ENCODE data around the gene SGMS1.
"Not testable (repeated sequence)": the region's sequence is repeated elsewhere in the genome, so short reads cannot be mapped to it uniquely, and the experiment has no call there.

The SGMS1 gene

DNA sequence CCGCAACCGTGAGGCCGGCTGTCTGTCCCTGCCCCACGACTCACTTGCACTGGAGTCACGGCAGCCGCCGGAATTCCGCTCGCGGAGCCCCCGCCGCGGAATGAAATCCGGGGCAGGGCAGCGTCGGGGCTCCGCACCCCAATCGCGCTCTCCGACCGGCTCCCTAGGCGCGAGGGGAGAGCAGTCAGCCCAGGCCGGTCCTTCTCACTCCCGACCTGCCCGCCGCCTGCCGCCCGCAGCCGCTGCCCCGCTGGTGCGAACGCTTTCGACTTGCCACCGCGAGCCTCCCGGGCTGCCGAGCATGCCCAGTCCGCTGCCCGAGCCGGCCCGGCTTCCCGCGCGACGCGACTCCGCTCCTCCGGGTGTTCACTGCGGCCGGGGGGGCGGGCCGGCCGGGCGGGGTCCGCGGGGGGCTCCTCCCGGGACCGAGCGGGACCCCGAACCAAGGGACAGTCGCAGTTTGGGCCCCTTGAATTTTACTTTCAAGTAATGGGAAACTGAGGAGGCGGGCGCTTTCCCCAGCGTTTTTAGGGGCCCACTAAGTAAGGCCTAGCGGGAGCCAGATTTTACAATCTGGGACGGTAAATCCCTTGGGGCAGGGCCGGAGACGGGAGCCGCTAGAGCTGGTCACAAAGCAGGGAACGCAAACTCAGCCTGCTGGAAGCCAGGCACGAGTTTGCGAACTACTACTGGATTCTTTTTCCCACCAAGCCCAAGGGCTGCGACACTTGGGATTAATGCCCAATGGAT is at the start of gene SGMS1:
SGMS1 (minus strand) TSS at position 294 of the 750 bp plus-strand sequence. CDS start 279,842 bp downstream, outside the sequence.
- peak; percentile 54 for ATAC-seq
- TF ChIP-seq ZC3H10 (CRISPR knock-in tag; IDR thresholded peaks at IDR 0.05) (no peak), ZFP3 (CRISPR knock-in tag; IDR thresholded peaks at IDR 0.05) (peak; percentile 89), ZNF565 (CRISPR knock-in tag; conservative IDR thresholded peaks at IDR 0.05; ENCODE audit: low read depth) (no peak), GLIS3 (CRISPR knock-in tag; IDR thresholded peaks at IDR 0.05) (0 out of 2 replicates have a peak, but pooled peaks have one; percentile 19)
- TF ChIP-seq, protein P1, sequence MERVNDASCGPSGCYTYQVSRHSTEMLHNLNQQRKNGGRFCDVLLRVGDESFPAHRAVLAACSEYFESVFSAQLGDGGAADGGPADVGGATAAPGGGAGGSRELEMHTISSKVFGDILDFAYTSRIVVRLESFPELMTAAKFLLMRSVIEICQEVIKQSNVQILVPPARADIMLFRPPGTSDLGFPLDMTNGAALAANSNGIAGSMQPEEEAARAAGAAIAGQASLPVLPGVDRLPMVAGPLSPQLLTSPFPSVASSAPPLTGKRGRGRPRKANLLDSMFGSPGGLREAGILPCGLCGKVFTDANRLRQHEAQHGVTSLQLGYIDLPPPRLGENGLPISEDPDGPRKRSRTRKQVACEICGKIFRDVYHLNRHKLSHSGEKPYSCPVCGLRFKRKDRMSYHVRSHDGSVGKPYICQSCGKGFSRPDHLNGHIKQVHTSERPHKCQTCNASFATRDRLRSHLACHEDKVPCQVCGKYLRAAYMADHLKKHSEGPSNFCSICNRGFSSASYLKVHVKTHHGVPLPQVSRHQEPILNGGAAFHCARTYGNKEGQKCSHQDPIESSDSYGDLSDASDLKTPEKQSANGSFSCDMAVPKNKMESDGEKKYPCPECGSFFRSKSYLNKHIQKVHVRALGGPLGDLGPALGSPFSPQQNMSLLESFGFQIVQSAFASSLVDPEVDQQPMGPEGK (CRISPR knock-in tag; IDR thresholded peaks at IDR 0.05; ENCODE audit: borderline replicate concordance), result no peak

DNA sequence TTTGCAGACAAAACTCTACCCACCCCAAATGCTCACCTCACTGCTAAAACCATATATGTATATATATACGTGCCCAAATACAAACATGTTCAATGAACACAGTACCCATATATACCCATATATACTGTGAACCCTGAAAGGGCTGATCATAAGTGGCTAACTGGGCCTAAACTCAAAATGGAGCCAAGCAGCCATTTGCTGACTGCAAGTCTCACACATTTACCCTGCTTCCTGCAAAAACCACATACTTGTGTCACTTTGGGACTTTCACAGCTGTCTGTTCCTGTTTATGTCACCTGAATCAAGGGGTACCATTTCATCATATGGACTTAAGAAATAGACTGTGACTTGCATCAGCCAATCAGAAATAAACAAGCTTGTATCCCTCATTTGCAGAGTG is 48.4 kb upstream of the SGMS1 start:
- ATAC-seq, result not testable (repeated sequence)

DNA sequence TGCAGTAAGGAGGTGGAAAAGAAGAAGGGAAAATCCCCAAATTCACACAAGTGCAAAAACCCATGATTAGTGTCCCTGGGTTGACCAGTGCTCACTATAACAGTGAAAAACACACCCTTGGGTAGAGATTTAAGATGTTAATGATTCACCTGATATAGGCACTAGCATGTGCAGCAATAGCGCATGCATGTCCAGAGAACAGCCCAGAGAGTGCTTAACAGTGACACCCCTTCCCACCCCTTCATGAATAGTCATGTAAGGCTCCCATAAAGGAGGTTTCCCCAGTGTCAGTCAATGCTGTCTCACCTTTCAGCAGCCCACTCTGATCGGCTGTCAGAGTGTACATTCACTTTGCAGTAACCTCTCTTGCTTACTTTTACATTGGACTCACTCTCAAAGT is 47.9 kb upstream of the SGMS1 start:
- not testable (repeated sequence) for ATAC-seq

DNA sequence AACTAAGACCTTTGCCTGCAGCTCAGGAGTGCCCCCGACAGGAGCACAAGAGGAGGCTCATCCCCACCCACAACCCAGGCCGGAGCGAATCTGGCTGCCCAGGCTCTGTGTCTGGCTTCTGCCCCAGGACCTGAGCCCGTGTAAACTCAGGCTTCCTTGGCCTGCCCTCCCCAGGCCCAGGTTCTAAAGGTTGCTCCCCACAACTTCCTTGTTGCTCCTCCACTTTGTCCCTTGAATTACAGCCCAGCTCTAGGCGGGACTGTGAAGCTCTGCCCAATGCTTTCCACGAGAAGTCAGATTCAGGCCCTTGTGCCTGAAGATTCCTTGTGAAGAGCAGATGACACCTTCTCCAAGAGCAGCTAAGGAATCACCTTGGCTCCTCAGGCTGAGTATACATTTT is 46.2 kb upstream of the SGMS1 start:
- not testable (repeated sequence) for ATAC-seq

DNA sequence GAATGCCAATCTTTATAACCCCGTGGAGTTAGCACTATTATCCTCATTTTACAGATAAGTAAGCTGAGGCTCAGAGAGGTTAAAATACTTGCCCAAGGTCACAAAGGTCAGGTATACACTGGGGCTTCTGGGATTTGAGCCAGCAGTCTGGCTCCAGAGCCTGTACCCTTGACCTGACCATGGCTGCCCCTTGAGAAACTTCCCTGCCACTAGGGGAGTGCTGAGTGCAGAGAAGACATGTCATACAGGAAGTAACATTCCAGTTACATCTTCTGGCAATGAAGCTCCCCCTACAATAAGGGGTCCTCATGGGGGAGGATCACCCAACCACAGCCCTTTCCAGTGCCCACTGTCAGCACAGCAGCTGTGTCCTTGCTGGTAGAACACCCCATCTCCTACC is 43.6 kb upstream of the SGMS1 start:
- ATAC-seq, result not testable (repeated sequence)

DNA sequence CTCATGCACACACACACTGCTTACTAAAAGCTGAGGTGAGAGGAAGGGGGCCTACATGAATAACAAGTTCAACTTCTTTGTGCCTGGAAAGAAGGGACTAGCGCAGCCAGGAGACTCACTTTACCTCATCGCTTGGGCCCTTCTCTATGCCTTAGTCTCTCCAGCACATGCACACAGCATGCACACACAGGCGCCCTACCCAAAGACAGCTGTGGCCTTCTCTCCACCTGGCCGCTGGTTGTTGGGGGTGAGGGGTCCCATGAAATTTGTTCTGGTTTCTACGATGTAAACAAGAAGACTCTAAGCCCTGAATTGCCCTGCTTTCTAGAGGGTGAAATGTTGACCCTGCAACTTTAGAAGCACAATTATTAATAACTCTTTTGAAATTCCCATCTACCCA is 38.7 kb upstream of the SGMS1 start:
- not testable (repeated sequence) for ATAC-seq

DNA sequence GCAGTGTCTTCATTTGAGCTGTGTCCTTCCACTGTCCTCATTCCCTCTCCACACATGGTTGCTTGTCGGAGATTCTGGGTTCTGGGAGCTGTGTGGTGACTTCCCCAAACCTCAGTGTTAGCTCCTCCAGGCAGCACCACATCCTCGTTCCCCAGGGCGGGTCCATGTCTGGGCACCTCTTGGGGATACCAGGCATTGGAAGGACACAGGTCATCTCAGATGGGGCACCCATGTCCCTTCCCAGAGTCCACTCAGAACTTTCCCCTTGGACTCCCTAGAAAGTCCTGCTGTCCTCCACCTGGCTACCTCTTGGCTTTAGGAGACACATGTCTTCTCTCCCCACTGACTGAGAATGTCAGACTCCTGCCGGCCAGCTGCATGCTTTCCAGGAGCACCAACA is 37.8 kb upstream of the SGMS1 start:
- ATAC-seq, result not testable (repeated sequence)

DNA sequence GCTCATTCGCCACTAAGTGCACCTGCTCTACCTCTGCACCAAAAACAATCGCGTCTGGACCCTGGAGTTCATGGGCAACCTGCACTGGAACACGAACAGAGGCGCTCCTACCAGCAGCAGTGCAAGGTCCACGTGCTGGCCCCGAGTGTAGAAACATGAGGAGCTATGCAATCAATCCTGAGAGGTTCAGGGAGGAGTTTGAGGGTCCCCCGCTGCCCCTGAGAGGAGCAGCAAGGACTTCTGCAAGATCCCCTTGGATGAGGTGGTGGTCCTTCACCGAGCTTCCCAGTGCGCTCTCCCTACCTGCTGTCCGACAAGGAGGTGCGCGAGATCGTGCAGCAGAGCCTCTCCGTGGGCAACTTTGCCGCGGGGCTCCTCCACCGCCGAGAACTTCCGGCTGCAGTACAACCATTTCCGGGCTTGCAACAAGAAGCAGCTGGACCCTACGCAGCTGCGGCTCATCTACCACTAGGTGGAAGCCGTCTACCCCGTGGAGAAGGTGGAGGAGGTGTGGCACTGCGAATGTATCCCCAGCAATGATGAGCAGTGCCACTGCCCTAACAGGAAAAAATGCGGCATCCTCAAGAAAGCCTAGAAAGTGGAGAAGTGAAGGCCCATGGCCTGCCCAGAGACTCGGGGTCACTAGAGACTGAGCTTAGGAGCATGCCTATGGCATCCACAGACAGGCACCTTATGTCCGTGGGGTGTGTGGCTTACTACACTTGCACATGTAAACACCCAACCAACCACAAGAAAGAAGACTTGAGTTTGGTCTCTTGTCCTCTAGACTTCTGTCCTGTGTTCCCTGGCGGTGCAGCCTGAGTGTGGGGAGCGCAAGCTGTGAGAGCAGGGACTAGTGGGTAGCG is 36.3 kb upstream of the SGMS1 start:
- ATAC-seq, result peak; percentile 97

DNA sequence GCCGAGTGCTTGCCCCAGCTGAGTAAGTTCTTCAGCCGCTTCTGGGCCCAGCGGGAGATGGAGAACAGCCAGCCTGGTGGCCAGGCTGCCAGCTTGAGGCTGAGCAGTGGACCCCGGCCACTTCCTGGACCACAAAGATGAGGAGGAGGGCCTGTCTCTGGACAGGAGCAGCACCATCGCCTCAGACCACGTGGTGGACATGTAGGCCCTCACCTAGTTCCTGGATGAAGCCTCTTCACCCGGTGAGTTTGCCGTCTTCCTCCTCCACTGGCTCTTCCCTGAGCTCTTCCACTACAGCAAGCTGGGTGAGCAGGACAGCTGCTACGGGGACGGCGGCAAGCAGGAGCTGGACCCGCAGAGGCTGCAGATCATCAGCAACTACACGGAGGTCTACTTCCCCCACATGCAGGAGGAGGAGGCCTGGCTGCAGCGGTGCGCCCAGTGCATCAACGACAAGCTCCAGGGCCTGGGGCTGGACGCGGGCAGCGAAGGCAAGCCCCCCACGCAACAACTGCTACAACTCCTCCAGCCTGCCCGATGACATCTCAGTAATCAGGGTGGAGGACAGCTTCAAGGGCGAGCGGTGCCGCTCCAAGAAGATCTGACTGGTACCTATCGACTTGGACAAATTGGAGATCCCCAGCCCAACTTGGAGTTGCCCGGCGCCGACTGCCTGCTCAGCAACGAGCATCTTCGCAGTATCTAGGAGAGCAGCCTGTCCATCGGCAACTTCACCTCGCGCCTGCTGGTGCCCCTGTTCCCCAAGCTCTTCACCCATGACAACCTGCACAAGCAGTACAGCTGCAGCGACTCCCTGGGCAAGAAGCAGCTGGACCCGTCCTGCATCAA is 35.5 kb upstream of the SGMS1 start:
- not testable (repeated sequence) for ATAC-seq

DNA sequence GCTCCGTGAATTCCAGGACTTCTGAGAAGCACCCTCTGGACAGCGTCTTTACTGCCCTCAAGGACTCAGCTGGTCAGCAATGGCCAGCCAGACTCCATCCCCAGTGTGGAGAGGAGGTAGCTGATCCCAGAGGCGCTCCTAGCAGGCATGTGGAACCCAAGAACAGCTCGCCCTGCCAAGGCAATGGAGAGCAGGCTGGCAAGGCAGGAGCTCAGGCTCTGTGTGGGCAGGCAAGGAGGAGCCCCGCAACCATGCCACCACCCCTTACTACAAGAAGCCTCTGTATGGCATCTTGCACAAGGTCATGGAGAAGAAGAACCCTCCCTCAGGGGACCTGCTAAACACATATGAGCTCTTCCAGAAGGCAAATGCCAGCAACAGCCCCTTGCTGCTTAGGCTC is 34.4 kb upstream of the SGMS1 start:
- ATAC-seq, result no peak
- TF ChIP-seq SNAI2 (CRISPR knock-in tag; IDR thresholded peaks at IDR 0.05), result no peak
- TF ChIP-seq, protein P2, sequence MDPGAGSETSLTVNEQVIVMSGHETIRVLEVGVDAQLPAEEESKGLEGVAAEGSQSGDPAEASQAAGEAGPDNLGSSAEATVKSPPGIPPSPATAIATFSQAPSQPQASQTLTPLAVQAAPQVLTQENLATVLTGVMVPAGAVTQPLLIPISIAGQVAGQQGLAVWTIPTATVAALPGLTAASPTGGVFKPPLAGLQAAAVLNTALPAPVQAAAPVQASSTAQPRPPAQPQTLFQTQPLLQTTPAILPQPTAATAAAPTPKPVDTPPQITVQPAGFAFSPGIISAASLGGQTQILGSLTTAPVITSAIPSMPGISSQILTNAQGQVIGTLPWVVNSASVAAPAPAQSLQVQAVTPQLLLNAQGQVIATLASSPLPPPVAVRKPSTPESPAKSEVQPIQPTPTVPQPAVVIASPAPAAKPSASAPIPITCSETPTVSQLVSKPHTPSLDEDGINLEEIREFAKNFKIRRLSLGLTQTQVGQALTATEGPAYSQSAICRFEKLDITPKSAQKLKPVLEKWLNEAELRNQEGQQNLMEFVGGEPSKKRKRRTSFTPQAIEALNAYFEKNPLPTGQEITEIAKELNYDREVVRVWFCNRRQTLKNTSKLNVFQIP (CRISPR knock-in tag; IDR thresholded peaks at IDR 0.05; ENCODE audit: borderline replicate concordance, low read depth), result no peak
- TF ChIP-seq, protein P1 (CRISPR knock-in tag; IDR thresholded peaks at IDR 0.05; ENCODE audit: borderline replicate concordance), result no peak
- no peak for TF ChIP-seq TCF4 (CRISPR knock-in tag; IDR thresholded peaks at IDR 0.05; ENCODE audit: borderline replicate concordance)
- TF ChIP-seq PPARA (CRISPR knock-in tag; IDR thresholded peaks at IDR 0.05; ENCODE audit: borderline replicate concordance), result no peak
- no peak for TF ChIP-seq ZFP3 (CRISPR knock-in tag; IDR thresholded peaks at IDR 0.05)
- no peak for TF ChIP-seq ZC3H10 (CRISPR knock-in tag; IDR thresholded peaks at IDR 0.05)
- TF ChIP-seq ZNF565 (CRISPR knock-in tag; conservative IDR thresholded peaks at IDR 0.05; ENCODE audit: low read depth), result no peak
- TF ChIP-seq ESRRG (CRISPR knock-in tag; IDR thresholded peaks at IDR 0.05), result no peak
- TF ChIP-seq, protein P3, sequence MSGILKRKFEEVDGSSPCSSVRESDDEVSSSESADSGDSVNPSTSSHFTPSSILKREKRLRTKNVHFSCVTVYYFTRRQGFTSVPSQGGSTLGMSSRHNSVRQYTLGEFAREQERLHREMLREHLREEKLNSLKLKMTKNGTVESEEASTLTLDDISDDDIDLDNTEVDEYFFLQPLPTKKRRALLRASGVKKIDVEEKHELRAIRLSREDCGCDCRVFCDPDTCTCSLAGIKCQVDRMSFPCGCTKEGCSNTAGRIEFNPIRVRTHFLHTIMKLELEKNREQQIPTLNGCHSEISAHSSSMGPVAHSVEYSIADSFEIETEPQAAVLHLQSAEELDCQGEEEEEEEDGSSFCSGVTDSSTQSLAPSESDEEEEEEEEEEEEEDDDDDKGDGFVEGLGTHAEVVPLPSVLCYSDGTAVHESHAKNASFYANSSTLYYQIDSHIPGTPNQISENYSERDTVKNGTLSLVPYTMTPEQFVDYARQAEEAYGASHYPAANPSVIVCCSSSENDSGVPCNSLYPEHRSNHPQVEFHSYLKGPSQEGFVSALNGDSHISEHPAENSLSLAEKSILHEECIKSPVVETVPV (CRISPR knock-in tag; IDR thresholded peaks at IDR 0.05), result no peak
- no peak for TF ChIP-seq BACH2 (CRISPR knock-in tag; IDR thresholded peaks at IDR 0.05; ENCODE audit: borderline replicate concordance)

Data from SK-N-SH treated with all-trans-retinoic acid at 6 μM for 48 hours (cell line).